GM12891 (cell line): ENCODE data around the gene RHOT1.
"Not testable (repeated sequence)": the region's sequence is repeated elsewhere in the genome, so short reads cannot be mapped to it uniquely, and the experiment has no call there.

Experiments used
- DNase-seq: peaks from one replicate; pipeline ENCODE4 v3.0.0; 2011; ENCODE audit warnings: low spot score; ENCODE audit not compliant: insufficient read length
- FAIRE-seq: peaks from 2 replicates; lab custom pipeline; 2011; peaks lifted over from hg19 to GRCh38; lab: Jason Lieb, UNC
- PAX5 ChIP-seq: IDR thresholded peaks from 2 replicates; pipeline ENCODE4 v1.6.1; 2011; ENCODE audit warnings: low read length, moderate library complexity, mild to moderate bottlenecking; ENCODE audit not compliant: insufficient read depth, severe bottlenecking
- POLR2A ChIP-seq: IDR thresholded peaks from 2 replicates; pipeline ENCODE4 v1.6.1; 2011; ENCODE audit warnings: low read depth, low read length, control low read depth
- POLR2AphosphoS5 ChIP-seq: IDR thresholded peaks from 2 replicates; pipeline ENCODE4 v1.6.1; 2011; ENCODE audit warnings: low read depth, low read length, control low read depth
- POU2F2 ChIP-seq: IDR thresholded peaks from 2 replicates; pipeline ENCODE4 v1.6.1; 2011; ENCODE audit warnings: low read depth, mild to moderate bottlenecking, control low read depth, low read length, moderate library complexity
- SPI1 ChIP-seq: IDR thresholded peaks from 2 replicates; pipeline ENCODE4 v1.6.1; 2011; ENCODE audit warnings: low read depth, low read length, control low read depth
- TAF1 ChIP-seq: IDR thresholded peaks from 2 replicates; pipeline ENCODE4 v1.6.1; 2011; ENCODE audit warnings: low read depth, low read length, control low read depth

RHOT1 gene

DNA sequence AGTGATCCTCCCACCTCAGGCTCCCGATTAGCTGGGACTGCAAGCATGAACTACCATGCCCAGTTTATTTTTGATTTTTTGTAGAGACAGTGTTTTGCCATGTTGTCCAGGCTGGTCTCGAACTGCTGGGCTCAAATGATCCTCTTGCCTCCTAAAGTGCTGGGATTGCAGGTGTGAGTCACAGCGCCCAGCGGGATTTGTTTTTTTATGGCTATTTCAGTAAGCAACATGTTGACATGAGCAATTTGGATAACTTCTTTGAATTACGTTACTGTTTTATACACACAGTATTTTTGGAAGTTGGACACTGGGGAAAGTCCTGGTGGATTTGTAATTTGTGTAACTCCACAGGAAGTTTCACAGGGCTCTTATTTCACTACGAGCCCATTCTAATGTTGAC, 18.5 kb upstream of the RHOT1 start:
- DNase-seq (no peak), FAIRE-seq (no peak)
- TF ChIP-seq POU2F2 (no peak), TAF1 (no peak), PAX5 (no peak), SPI1 (no peak), POLR2AphosphoS5 (no peak), POLR2A (no peak)

DNA sequence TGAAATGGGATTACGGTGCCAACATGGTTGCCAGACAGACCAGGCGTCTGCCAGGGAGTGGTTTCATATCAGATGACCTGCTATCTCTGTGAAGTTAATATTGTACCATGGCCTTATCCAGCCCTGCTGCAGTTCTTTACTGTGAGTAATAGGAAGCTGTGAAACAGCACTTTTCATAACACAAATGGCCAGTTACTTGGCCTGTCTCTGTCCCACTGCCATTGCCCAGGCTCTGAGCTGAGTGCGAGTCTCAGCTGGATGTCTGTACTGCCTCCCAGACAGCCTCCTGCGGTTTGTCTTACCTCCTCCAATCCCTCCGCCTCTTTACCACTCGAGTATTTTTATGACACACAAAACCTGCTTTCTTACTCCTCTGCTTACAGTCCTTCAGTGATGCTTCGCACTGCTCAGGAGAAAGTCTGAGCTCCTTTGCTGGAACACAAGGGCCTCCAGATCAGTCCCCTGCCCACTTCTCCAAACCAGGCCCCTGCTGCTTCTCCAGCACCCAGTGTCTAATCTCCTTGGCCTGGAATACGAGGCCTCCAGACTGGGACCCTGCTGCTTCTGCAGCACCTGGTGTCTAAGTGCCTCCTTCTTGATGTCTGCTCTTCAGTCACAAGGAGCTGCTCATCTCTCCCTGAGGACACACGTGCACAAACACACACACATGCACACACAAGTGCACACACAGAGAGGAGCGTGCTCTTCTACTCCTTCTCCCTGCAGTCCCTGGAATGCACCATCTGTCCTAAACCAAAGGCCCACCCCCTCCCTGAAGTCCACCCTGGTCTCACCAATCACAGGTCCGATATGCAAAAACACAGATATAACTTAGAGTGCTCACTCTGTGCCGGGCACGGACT, 17.1 kb upstream of the RHOT1 start:
- TF ChIP-seq POLR2AphosphoS5 (no peak), SPI1 (no peak), POU2F2 (no peak), POLR2A (no peak), PAX5 (no peak), TAF1 (no peak)
- DNase-seq = no peak
- no peak for FAIRE-seq

GRCh38 chr17:32125848-32126153, 16.5 kb upstream of the RHOT1 start:
- no peak for FAIRE-seq
- TF ChIP-seq POLR2A (no peak), POLR2AphosphoS5 (no peak), POU2F2 (no peak), PAX5 (no peak), TAF1 (no peak), SPI1 (no peak)
- DNase-seq = no peak

- no peak for FAIRE-seq
- TF ChIP-seq POLR2A (no peak), TAF1 (no peak), POLR2AphosphoS5 (no peak), SPI1 (no peak), POU2F2 (no peak), PAX5 (no peak)
Observed at GRCh38 chr17:32126325-32126724, 16.0 kb upstream of the RHOT1 start.

DNA sequence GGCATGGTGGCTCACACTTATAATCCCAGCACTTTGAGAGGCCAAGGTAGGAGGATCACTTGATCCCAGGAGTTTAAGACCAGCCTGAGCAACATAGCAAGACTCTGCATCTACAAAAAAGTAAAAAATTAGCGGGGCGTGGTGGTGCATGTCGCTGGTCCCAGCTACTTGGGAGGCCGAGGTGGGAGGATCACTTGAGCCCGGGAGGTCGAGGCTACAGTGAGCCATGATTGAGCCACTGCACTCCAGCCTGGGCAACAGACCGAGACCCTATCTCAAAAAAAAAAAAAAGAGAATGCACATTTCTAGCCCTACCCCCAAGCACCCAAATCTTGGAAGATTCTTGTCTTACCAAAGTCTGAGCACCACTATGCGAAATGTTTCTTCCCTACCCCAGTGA, 15.6 kb upstream of the RHOT1 start:
- DNase-seq (no peak), FAIRE-seq (no peak)
- TF ChIP-seq POLR2A (no peak), SPI1 (no peak), POU2F2 (no peak), PAX5 (no peak), TAF1 (no peak), POLR2AphosphoS5 (no peak)

More at GRCh38 chr17:32126325-32126724, 16.0 kb upstream of the RHOT1 start:
- no peak for DNase-seq

- FAIRE-seq = peak; percentile 89
Observed at GRCh38 chr17:32127158-32127897, 15.0 kb upstream of the RHOT1 start.

DNA sequence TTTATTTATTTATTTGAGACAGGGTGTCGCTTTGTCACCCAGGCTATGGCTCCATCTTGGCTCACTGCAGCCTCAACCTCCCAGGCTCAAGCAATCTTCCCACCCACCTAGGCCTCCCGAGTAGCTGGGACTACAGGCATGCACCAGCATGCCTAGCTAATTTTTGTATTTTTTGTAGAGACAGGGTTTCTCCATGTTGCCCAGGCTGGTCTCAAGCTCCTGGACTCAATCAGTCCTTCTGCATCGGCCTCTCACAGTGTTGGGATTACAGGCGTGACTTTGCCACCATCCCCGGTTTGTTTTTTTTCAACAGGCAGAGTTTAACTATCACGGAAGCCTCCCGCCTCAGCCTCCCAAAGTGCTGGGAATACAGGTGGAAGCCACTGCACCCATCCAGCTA, 13.8 kb upstream of the RHOT1 start:
- DNase-seq, FAIRE-seq: not testable (repeated sequence)

More at GRCh38 chr17:32127158-32127897, 15.0 kb upstream of the RHOT1 start:
- DNase-seq = peak; percentile 63
- TF ChIP-seq POLR2A = peak; percentile 38; the same call in 1 of the 2 replicates
- TF ChIP-seq POU2F2 = no peak
- TF ChIP-seq TAF1 = peak; percentile 52
- TF ChIP-seq POLR2AphosphoS5 = 0 out of 2 replicates have a peak, but pooled peaks have one; percentile 42

DNA sequence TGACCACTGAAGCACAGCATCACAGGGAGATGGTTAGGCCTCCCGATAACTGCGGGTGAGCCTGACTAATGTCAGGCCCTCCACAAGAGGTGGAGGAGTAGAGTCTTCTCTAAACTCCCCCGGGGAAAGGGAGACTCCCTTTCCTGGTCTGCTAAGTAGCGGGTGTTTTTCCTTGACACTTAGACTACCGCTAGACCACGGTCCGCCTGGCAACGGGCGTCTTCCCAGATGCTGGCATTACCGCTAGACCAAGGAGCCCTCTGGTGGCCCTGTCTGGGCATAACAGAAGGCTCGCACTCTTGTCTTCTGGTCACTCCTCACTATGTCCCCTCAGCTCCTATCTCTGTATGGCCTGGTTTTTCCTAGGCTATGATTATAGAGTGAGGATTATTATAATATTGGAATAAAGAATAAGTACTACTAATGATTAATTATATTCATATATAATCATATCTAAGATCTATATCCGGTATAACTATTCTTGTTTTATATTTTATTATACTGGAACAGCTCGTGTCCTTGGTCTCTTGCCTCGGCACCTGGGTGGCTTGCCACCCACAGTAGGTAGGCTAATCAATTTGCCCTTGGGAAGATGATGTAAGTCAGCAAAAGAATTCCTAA, 6.7 kb upstream of the RHOT1 start:
- not testable (repeated sequence) for DNase-seq, FAIRE-seq

DNA sequence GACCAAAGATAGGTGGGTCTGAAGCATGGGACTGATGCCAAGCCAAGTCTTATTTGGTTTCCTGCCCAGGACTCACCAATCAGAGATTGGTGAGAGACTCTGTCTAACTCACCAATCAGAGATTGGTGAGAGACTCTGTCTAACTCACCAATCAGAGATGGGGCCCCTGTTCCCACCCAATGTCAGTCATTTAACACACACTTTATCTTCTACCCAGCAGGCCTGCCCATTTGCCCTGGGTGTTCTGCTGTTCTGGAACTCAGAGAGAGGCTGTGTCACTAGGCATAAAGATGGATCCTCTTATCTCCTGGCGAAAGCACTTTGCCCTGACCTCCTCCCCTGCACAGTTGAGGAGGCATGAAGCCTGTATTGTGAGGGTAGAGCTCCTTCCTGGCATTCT, 5.4 kb upstream of the RHOT1 start:
- peak; percentile 52 for FAIRE-seq
- no peak for DNase-seq
- TF ChIP-seq POLR2AphosphoS5 (no peak), POLR2A (no peak), SPI1 (no peak), TAF1 (no peak), PAX5 (no peak), POU2F2 (no peak)

DNA sequence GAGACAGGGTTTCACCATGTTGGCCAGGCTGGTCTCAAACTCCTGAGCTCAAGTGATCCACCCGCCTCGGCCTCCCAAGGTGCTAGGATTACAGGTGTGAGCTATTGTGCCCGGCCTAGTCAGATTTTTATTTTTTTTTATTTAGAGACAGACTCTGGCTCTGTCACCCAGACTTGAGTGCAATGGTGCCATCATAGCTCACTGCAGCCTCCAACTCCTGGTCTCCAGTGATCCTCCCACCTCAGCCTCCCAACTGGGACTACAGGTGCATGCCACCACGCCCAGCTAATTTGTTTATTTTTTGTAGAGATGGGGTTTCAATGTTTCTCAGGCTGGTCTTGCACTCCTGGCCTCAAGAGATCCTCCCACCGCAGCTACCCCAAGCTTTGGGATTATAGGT, 2.8 kb upstream of the RHOT1 start:
- DNase-seq, FAIRE-seq: not testable (repeated sequence)

- TF ChIP-seq POLR2AphosphoS5 (no peak), SPI1 (no peak), POU2F2 (no peak), POLR2A (no peak), PAX5 (no peak), TAF1 (no peak)
- FAIRE-seq = no peak
Observed at GRCh38 chr17:32141258-32141657, 1.0 kb upstream of the RHOT1 start.

More at GRCh38 chr17:32141258-32141657, 1.0 kb upstream of the RHOT1 start:
- DNase-seq = no peak
